ENCODE measurements around the gene NDUFV2.

DNA sequence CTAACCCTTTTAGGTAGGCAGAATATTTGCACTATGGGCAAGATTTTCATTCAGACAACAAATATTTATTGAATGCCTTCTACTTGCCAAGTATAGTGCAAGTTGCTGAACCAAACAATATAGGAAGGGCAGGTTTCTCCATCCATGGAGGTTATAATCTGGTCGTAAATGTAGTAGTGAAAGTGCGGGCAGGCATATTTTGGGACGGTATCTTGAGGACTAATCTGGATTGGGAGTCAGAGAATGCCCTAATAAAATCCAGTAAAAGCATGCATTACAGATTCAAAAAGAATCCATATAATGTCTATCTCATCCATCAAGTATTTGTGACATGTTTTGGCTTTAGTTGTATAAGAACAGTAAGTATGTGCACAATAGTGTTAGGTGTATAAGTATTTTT lies 1.7 kb upstream of the NDUFV2 start:
- TF ChIP-seq, protein P1, sequence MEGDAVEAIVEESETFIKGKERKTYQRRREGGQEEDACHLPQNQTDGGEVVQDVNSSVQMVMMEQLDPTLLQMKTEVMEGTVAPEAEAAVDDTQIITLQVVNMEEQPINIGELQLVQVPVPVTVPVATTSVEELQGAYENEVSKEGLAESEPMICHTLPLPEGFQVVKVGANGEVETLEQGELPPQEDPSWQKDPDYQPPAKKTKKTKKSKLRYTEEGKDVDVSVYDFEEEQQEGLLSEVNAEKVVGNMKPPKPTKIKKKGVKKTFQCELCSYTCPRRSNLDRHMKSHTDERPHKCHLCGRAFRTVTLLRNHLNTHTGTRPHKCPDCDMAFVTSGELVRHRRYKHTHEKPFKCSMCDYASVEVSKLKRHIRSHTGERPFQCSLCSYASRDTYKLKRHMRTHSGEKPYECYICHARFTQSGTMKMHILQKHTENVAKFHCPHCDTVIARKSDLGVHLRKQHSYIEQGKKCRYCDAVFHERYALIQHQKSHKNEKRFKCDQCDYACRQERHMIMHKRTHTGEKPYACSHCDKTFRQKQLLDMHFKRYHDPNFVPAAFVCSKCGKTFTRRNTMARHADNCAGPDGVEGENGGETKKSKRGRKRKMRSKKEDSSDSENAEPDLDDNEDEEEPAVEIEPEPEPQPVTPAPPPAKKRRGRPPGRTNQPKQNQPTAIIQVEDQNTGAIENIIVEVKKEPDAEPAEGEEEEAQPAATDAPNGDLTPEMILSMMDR (conservative IDR thresholded peaks at IDR 0.05; ENCODE audit: low read depth, low read length), result no peak
- TF ChIP-seq EZH2 (IDR thresholded peaks at IDR 0.05; ENCODE audit: low read length, unreplicated experiment) (no peak), EZH2phosphoT487 (IDR thresholded peaks at IDR 0.05; ENCODE audit: borderline replicate concordance, low read length) (no peak)
